ENCODE measurements around the gene RASSF10.

Gene RASSF10

GRCh38 chr11:12979928-12980689 is 29.0 kb upstream of the RASSF10 start:
- Histone ChIP-seq H3K9me3 (ENCODE audit: insufficient read depth, low read length) (no peaks in the 10 kb centered on the region), H3K4me1 (ENCODE audit: low read length) (no peaks in the 10 kb centered on the region), H3K79me2 (ENCODE audit: low read length) (no peaks in the 10 kb centered on the region), H4K20me1 (ENCODE audit: insufficient read depth, low read length) (no peaks in the 10 kb centered on the region), H3K27ac (ENCODE audit: low read length) (no peak overlapping the region), H2AFZ (ENCODE audit: low read depth, low read length) (no peak overlapping the region), H3K4me2 (ENCODE audit: low read length) (no peak overlapping the region), H3K9ac (ENCODE audit: low read length) (no peak overlapping the region), H3K27me3 (ENCODE audit: low read depth, low read length) (0 out of 2 replicates have a peak, but pooled peaks cover 10% of the 10 kb centered on the region), H3K36me3 (replicated peaks; ENCODE audit: low read depth, low read length) (no peaks in the 10 kb centered on the region), H3K4me3 (ENCODE audit: low read length) (no peak overlapping the region)
- TF ChIP-seq EZH2phosphoT487 (IDR thresholded peaks at IDR 0.05; ENCODE audit: low read depth) (no peak), CTCF (IDR thresholded peaks at IDR 0.05; ENCODE audit: low read depth, low read length) (no peak)

GRCh38 chr11:12981676-12982522 is 27.2 kb upstream of the RASSF10 start:
- peaks cover 17% of the 10 kb centered on the region for H3K27me3 ChIP-seq (ENCODE audit: low read depth, low read length)
- H3K79me2 ChIP-seq (ENCODE audit: low read length), result no peaks in the 10 kb centered on the region
- H3K9ac ChIP-seq (ENCODE audit: low read length), result no peak overlapping the region

GRCh38 chr11:12983336-12983735 is 25.8 kb upstream of the RASSF10 start:
- peaks cover 17% of the 10 kb centered on the region for H3K27me3 ChIP-seq (ENCODE audit: low read depth, low read length)
- H3K9ac ChIP-seq (ENCODE audit: low read length), result no peak overlapping the region
- no peak overlapping the region for H2AFZ ChIP-seq (ENCODE audit: low read depth, low read length)
- H3K4me2 ChIP-seq (ENCODE audit: low read length), result no peak overlapping the region
- no peak overlapping the region for H3K4me3 ChIP-seq (ENCODE audit: low read length)
- H4K20me1 ChIP-seq (ENCODE audit: insufficient read depth, low read length), result no peaks in the 10 kb centered on the region
- H3K4me1 ChIP-seq (ENCODE audit: low read length), result no peaks in the 10 kb centered on the region
- no peak overlapping the region for H3K27ac ChIP-seq (ENCODE audit: low read length)
- no peaks in the 10 kb centered on the region for H3K36me3 ChIP-seq (replicated peaks; ENCODE audit: low read depth, low read length)
- no peaks in the 10 kb centered on the region for H3K9me3 ChIP-seq (ENCODE audit: insufficient read depth, low read length)
- TF ChIP-seq CTCF (IDR thresholded peaks at IDR 0.05; ENCODE audit: low read depth, low read length) (no peak), EZH2phosphoT487 (IDR thresholded peaks at IDR 0.05; ENCODE audit: low read depth) (no peak)
- H3K79me2 ChIP-seq (ENCODE audit: low read length), result no peaks in the 10 kb centered on the region

More at GRCh38 chr11:12981676-12982522, 27.2 kb upstream of the RASSF10 start:
- no peaks in the 10 kb centered on the region for H3K4me1 ChIP-seq (ENCODE audit: low read length)
- H4K20me1 ChIP-seq (ENCODE audit: insufficient read depth, low read length), result no peaks in the 10 kb centered on the region
- no peaks in the 10 kb centered on the region for H3K9me3 ChIP-seq (ENCODE audit: insufficient read depth, low read length)
- H2AFZ ChIP-seq (ENCODE audit: low read depth, low read length), result no peak overlapping the region
- no peak overlapping the region for H3K4me2 ChIP-seq (ENCODE audit: low read length)
- no peaks in the 10 kb centered on the region for H3K36me3 ChIP-seq (replicated peaks; ENCODE audit: low read depth, low read length)
- no peak overlapping the region for H3K27ac ChIP-seq (ENCODE audit: low read length)
- TF ChIP-seq CTCF (IDR thresholded peaks at IDR 0.05; ENCODE audit: low read depth, low read length) (no peak), EZH2phosphoT487 (IDR thresholded peaks at IDR 0.05; ENCODE audit: low read depth) (no peak)
- no peak overlapping the region for H3K4me3 ChIP-seq (ENCODE audit: low read length)
